Measurements from ENCODE around the gene PDC. TPM values are rescaled to one million over a fixed set of nuclear protein-coding genes. Genes with fewer than 3 reads are reported as not detected.

Gene PDC
- total and polyA plus RNA-seq, 11 donors: not detected

DNA sequence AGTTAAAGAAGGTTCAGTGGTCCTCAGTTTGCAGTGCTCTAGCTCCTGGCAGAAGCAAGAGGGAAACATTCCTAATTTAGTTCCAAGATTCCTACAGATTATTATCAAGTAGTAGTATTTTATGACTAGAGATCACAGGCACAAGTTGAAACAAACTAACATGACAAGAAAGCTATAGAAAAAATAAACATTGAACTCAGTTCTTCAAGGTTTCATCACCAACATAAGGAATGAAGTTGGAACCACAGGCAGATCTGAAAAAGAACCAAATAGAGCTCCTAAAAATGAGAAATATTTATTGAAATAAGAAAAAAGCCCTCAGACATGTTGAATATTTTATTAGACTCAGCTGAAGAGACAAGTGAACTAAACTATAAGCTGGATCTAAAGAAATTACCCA lies 40.6 kb downstream of the PDC start:
- DNase-seq (no peak), ATAC-seq (no peak)
- Histone ChIP-seq H3K36me3 (peaks cover 0 to 42% (median 28%) of the 10 kb centered on the region in 9 donors), H3K4me1 (peaks cover 0 to 14% (median 0%) of the 10 kb centered on the region in 12 donors), H3K4me3 (no peak overlapping the region), H3K27me3 (no peaks in the 10 kb centered on the region), H3K9me3 (no peaks in the 10 kb centered on the region), H3K27ac (peak overlapping the region in 3 of 12 donors; percentile 11 to 31 (median 12))
- TF ChIP-seq, protein P1, sequence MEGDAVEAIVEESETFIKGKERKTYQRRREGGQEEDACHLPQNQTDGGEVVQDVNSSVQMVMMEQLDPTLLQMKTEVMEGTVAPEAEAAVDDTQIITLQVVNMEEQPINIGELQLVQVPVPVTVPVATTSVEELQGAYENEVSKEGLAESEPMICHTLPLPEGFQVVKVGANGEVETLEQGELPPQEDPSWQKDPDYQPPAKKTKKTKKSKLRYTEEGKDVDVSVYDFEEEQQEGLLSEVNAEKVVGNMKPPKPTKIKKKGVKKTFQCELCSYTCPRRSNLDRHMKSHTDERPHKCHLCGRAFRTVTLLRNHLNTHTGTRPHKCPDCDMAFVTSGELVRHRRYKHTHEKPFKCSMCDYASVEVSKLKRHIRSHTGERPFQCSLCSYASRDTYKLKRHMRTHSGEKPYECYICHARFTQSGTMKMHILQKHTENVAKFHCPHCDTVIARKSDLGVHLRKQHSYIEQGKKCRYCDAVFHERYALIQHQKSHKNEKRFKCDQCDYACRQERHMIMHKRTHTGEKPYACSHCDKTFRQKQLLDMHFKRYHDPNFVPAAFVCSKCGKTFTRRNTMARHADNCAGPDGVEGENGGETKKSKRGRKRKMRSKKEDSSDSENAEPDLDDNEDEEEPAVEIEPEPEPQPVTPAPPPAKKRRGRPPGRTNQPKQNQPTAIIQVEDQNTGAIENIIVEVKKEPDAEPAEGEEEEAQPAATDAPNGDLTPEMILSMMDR (IDR thresholded peaks at IDR 0.05): no peak
- TF ChIP-seq POLR2A (IDR thresholded peaks at IDR 0.05): no peak
- intact Hi-C loops (cut with DNase I): no loop called here

DNA sequence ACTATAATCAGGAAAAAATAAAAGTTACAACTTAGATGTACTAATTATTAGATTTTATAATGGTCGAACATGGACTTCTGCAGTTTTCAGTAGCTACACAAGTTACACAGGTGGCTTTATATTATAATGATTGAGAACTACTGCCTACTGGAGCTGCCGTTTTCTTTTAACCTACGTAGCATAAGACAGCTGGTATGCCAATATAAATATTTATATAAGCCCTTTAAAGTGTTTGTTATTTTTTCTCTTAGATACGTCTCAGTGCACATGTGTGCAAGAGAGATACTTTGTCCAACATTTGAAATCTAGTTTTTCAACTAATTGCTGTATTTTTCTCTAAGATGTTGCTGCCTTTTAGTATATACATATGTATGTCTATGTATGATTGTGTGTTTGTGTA lies 42.4 kb downstream of the PDC start:
- Histone ChIP-seq H3K4me1 (peaks cover 0 to 14% (median 0%) of the 10 kb centered on the region in 12 donors), H3K27me3 (no peaks in the 10 kb centered on the region), H3K27ac (no peak overlapping the region), H3K36me3 (peaks cover 0 to 54% (median 36%) of the 10 kb centered on the region in 9 donors), H3K4me3 (no peak overlapping the region), H3K9me3 (no peaks in the 10 kb centered on the region)
- 82 to 91% (median 88%) methylated on average over 4 of the region's 4 CpGs for WGBS, 4 donors
- ATAC-seq (no peak), DNase-seq (no peak)
- no peak for TF ChIP-seq POLR2A (IDR thresholded peaks at IDR 0.05)
- TF ChIP-seq, protein P1 (IDR thresholded peaks at IDR 0.05): no peak
- intact Hi-C loops (cut with DNase I): no loop called here

DNA sequence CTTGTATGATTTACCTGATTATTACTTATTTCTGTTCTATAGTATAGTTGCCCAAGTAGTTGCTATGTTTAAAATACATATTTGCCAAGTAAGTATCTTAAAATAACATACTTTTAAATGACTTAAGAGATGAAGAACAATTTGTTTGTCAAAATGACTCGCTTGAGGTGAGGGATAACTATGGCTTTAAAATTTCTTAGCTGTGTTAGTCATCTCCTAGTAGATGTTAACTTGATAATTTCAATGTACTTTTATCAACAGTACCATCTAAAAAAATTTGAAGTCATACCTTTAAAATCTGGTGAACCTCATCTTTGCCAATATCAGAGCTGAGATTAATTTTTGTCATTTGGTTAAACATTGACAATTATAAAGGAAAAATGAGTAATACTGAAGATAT lies 47.6 kb downstream of the PDC start:
- DNase-seq: no peak
- Histone ChIP-seq H3K4me3 (no peak overlapping the region), H3K27ac (no peak overlapping the region), H3K36me3 (peaks cover 0 to 81% (median 65%) of the 10 kb centered on the region in 9 donors), H3K9me3 (no peaks in the 10 kb centered on the region), H3K4me1 (no peaks in the 10 kb centered on the region), H3K27me3 (no peaks in the 10 kb centered on the region)
- WGBS, 4 donors: 94 to 100% (median 96%) methylated on average over 1 of the region's 1 CpG
- intact Hi-C loops (cut with DNase I): no loop called here
- ATAC-seq: no peak
- no peak for TF ChIP-seq POLR2A (IDR thresholded peaks at IDR 0.05)
- TF ChIP-seq, protein P1 (IDR thresholded peaks at IDR 0.05): no peak

DNA sequence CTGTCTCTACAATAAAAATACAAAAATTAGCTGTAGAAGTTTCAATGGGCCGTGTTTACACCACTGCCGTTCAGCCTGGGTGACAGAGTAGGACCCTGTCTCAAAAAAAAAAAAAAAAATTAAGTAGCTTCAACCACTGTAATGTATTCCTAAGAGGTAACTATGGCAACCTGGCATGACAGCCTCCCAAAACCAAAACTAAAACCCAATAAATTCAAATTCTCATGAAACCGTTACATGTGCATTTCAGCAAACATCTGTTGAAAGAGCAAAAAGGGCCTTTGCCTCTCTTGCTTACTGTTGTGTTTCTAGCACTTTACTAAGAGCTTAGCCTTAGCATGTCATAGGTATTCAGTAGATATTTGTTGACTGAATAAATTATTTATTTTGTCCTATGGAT lies 51.8 kb downstream of the PDC start:
- ATAC-seq: no peak
- WGBS, 4 donors: 86 to 95% (median 90%) methylated on average over 3 of the region's 3 CpGs
- no peak for DNase-seq
- H3K4me1 ChIP-seq: peaks cover 0 to 7% (median 0%) of the 10 kb centered on the region in 12 donors
- no peaks in the 10 kb centered on the region for H3K9me3 ChIP-seq
- intact Hi-C loops (cut with DNase I): loop anchor here in 6 of 10 donors (10.0 kb wide), 2 partner anchors 74 to 576 kb away; no protein-coding TSS in a partner anchor
- H3K27me3 ChIP-seq: no peaks in the 10 kb centered on the region
- peaks cover 0 to 98% (median 80%) of the 10 kb centered on the region in 9 donors for H3K36me3 ChIP-seq
- H3K27ac ChIP-seq: no peak overlapping the region
- no peak for TF ChIP-seq POLR2A (IDR thresholded peaks at IDR 0.05)
- TF ChIP-seq, protein P1 (IDR thresholded peaks at IDR 0.05): no peak
- H3K4me3 ChIP-seq: no peak overlapping the region

All from heart left ventricle (tissue), 16 donors.